MM.1S (cell line): ENCODE results near the gene PLA2G2F.

ENCODE experiments used
- DNase-seq: peaks from one replicate; pipeline ENCODE4 v3.0.0-alpha.2; 2015
- H2AFZ ChIP-seq: fragments of 300-600 bp; sonication (generic); 2 replicates; pipeline ENCODE4 v1.6.0; 2016; ENCODE audit warnings: antibody characterized with exemption, low read length
- H3F3A ChIP-seq: fragments of 300-600 bp; sonication (generic); 2 replicates; pipeline ENCODE4 v1.6.1; 2016; ENCODE audit warnings: mild to moderate bottlenecking, antibody characterized with exemption, low read length, moderate library complexity, mixed read lengths; ENCODE audit not compliant: insufficient read depth
- H3K27ac ChIP-seq: fragments of 300-600 bp; sonication (generic); 2 replicates; pipeline ENCODE4 v1.5.1; 2016; ENCODE audit warnings: mild to moderate bottlenecking, low read length
- H3K27me3 ChIP-seq: fragments of 300-600 bp; sonication (generic); replicated peaks from 2 replicates; pipeline ENCODE4 v1.6.0; 2016; ENCODE audit warnings: low read length; ENCODE audit not compliant: insufficient read depth
- H3K36me3 ChIP-seq: fragments of 300-600 bp; sonication (generic); replicated peaks from 2 replicates; pipeline ENCODE4 v1.6.1; 2016; ENCODE audit warnings: mild to moderate bottlenecking, low read length, mixed read lengths; ENCODE audit not compliant: insufficient read depth
- H3K4me1 ChIP-seq: fragments of 300-600 bp; sonication (generic); 2 replicates; pipeline ENCODE4 v1.6.1; 2016; ENCODE audit warnings: low read length, mixed read lengths
- H3K4me2 ChIP-seq: fragments of 300-600 bp; sonication (generic); 2 replicates; pipeline ENCODE4 v1.6.0; 2016; ENCODE audit warnings: low read depth, low read length
- H3K4me3 ChIP-seq: fragments of 300-600 bp; sonication (generic); 2 replicates; pipeline ENCODE4 v1.5.1; 2016; ENCODE audit warnings: low read length, mixed read lengths
- H3K79me2 ChIP-seq: fragments of 300-600 bp; sonication (generic); 2 replicates; pipeline ENCODE4 v1.6.1; 2016; ENCODE audit warnings: mixed run types, low read length, mixed read lengths
- H3K9ac ChIP-seq: fragments of 300-600 bp; sonication (generic); 2 replicates; pipeline ENCODE4 v1.6.1; 2016; ENCODE audit warnings: low read length, mixed read lengths
- H3K9me2 ChIP-seq: fragments of 300-600 bp; sonication (generic); replicated peaks from 2 replicates; pipeline ENCODE4 v1.6.1; 2016; ENCODE audit warnings: mild to moderate bottlenecking, low read length, mixed read lengths; ENCODE audit not compliant: insufficient read depth
- H3K9me3 ChIP-seq: fragments of 300-600 bp; sonication (generic); replicated peaks from 2 replicates; pipeline ENCODE4 v1.6.1; 2016; ENCODE audit warnings: mild to moderate bottlenecking, low read length, mixed read lengths; ENCODE audit not compliant: insufficient read depth
- H4K20me1 ChIP-seq: fragments of 300-600 bp; sonication (generic); 2 replicates; pipeline ENCODE4 v1.6.1; 2016; ENCODE audit warnings: mild to moderate bottlenecking, low read length, moderate library complexity, mixed read lengths; ENCODE audit not compliant: insufficient read depth
- CTCF ChIP-seq: fragments of 300-600 bp; sonication (generic); IDR thresholded peaks from 2 replicates; pipeline ENCODE4 v1.5.1; 2016; ENCODE audit warnings: antibody characterized with exemption, low read length, mixed read lengths
- EZH2 ChIP-seq: fragments of 300-600 bp; sonication (generic); optimal IDR thresholded peaks from 2 replicates; pipeline ENCODE3; 2017; ENCODE audit warnings: low read depth, mild to moderate bottlenecking, antibody characterized with exemption, low read length, mixed read lengths
- EZH2phosphoT487 ChIP-seq: fragments of 300-600 bp; sonication (generic); IDR thresholded peaks from 2 replicates; pipeline ENCODE4 v1.6.1; 2018; ENCODE audit warnings: antibody characterized with exemption, low read length

Gene PLA2G2F

GRCh38 chr1:20149601-20150325 lies 10.6 kb downstream of the PLA2G2F start:
- H3K79me2 ChIP-seq: no peaks in the 10 kb centered on the region
- no peak overlapping the region for H3K4me2 ChIP-seq
- H3F3A ChIP-seq: no peaks in the 10 kb centered on the region
- TF ChIP-seq EZH2phosphoT487 (no peak), CTCF (no peak), EZH2 (no peak)
- H3K27me3 ChIP-seq: peaks cover 21% of the 10 kb centered on the region
- no peak overlapping the region for H3K9ac ChIP-seq
- no peaks in the 10 kb centered on the region for H3K9me2 ChIP-seq
- H4K20me1 ChIP-seq: no peaks in the 10 kb centered on the region
- DNase-seq: no peak
- H2AFZ ChIP-seq: no peak overlapping the region
- H3K27ac ChIP-seq: no peak overlapping the region
- H3K36me3 ChIP-seq: no peaks in the 10 kb centered on the region
- H3K4me1 ChIP-seq: no peaks in the 10 kb centered on the region
- no peak overlapping the region for H3K4me3 ChIP-seq
- no peaks in the 10 kb centered on the region for H3K9me3 ChIP-seq

- no peak overlapping the region for H3K4me3 ChIP-seq
Observed at GRCh38 chr1:20150326-20150705, 11.2 kb downstream of the PLA2G2F start.

GRCh38 chr1:20150969-20151368 lies 11.8 kb downstream of the PLA2G2F start:
- Histone ChIP-seq H3K4me2 (0 out of 2 replicates have a peak overlapping the region, but pooled peaks have one; percentile 13), H3K9me3 (no peaks in the 10 kb centered on the region), H3K9ac (no peak overlapping the region), H3K9me2 (no peaks in the 10 kb centered on the region), H3K36me3 (no peaks in the 10 kb centered on the region), H3K4me3 (no peak overlapping the region), H2AFZ (no peak overlapping the region), H3K27ac (no peak overlapping the region), H4K20me1 (no peaks in the 10 kb centered on the region), H3K4me1 (no peaks in the 10 kb centered on the region), H3K27me3 (peaks cover 21% of the 10 kb centered on the region), H3F3A (no peaks in the 10 kb centered on the region), H3K79me2 (no peaks in the 10 kb centered on the region)
- no peak for DNase-seq
- TF ChIP-seq CTCF (no peak), EZH2phosphoT487 (no peak), EZH2 (no peak)

More at GRCh38 chr1:20150326-20150705, 11.2 kb downstream of the PLA2G2F start:
- Histone ChIP-seq H4K20me1 (no peaks in the 10 kb centered on the region), H3F3A (no peaks in the 10 kb centered on the region), H3K36me3 (no peaks in the 10 kb centered on the region), H3K4me1 (no peaks in the 10 kb centered on the region), H3K9me2 (no peaks in the 10 kb centered on the region), H3K9ac (no peak overlapping the region), H2AFZ (no peak overlapping the region), H3K27ac (no peak overlapping the region), H3K4me2 (no peak overlapping the region), H3K27me3 (peaks cover 21% of the 10 kb centered on the region), H3K79me2 (no peaks in the 10 kb centered on the region), H3K9me3 (no peaks in the 10 kb centered on the region)
- TF ChIP-seq CTCF (no peak), EZH2phosphoT487 (no peak), EZH2 (no peak)
- DNase-seq: no peak
